Measurements from ENCODE around the gene ACOX3. TPM values are rescaled to one million over a fixed set of nuclear protein-coding genes. Genes with fewer than 3 reads are reported as not detected.

Gene ACOX3
- total and polyA plus RNA-seq, 9 of the 15 experiments (the other 6 are each of a cell fraction or from before 2014, with no cell fraction given) = 0.68 to 7.3 (median 3.7) TPM

- TF ChIP-seq HMG20B (CRISPR knock-in tag; IDR thresholded peaks at IDR 0.05) (no peak), SRSF7 (optimal IDR thresholded peaks at IDR 0.05; ENCODE audit: low read depth, low read length) (no peak), REST (IDR thresholded peaks at IDR 0.05; ENCODE audit: borderline replicate concordance) (peak; percentile 37; the same call in 1 of the 2 replicates), REST (CRISPR knock-in tag; IDR thresholded peaks at IDR 0.05; ENCODE audit: low read depth) (no peak), CTCF (IDR thresholded peaks at IDR 0.05 in 2 of 3, conservative IDR thresholded peaks at IDR 0.05 in 1 of 3; ENCODE audit: insufficient read depth in 2 of 3, low read depth in 1 of 3, low read length in 3 of 3) (peak; percentile 41 to 60 (median 57)), MEF2D (tag; conservative IDR thresholded peaks at IDR 0.05; ENCODE audit: low read depth) (no peak), RAD21 (CRISPR knock-in tag; conservative IDR thresholded peaks at IDR 0.05 in 1 of 2, IDR thresholded peaks at IDR 0.05 in 1 of 2) (peak in 1 of 2 experiments; percentile 65; a peak in 2 of 4 replicates), ZFP36 (IDR thresholded peaks at IDR 0.05; ENCODE audit: low read depth, low read length, partially characterized antibody) (peak; percentile 33), ZNF512 (tag; IDR thresholded peaks at IDR 0.05) (no peak)
- no peak overlapping the region for H3K4me2 ChIP-seq (ENCODE audit: insufficient read depth, low read length)
Measured at GRCh38 chr4:8320386-8320750, 120.2 kb downstream of the ACOX3 start.

More at GRCh38 chr4:8320386-8320750, 120.2 kb downstream of the ACOX3 start:
- H3K9me1 ChIP-seq (ENCODE audit: control insufficient read depth, insufficient read depth, low read length) = no peaks in the 10 kb centered on the region
- no peak overlapping the region for H2AFZ ChIP-seq (ENCODE audit: low read depth, low read length)
- no peaks in the 10 kb centered on the region; the same call in 1 of the 2 replicates for H3K9me3 ChIP-seq (replicated peaks; ENCODE audit: control insufficient read depth, insufficient read depth, low read depth, low read length)
- ATAC-seq (peak; percentile 78), FAIRE-seq (peak; percentile 54), DNase-seq (ENCODE audit: extremely low read depth in 1 of 4, low spot score in 3 of 4) (peak; percentile 24 to 33 (median 28))
- H3K27me3 ChIP-seq (ENCODE audit: control insufficient read depth in 2 of 2, insufficient read depth in 2 of 2, low read length in 2 of 2) = peaks cover 0 to 44% of the 10 kb centered on the region in 2 experiments; a peak in 2 of 5 replicates
- H4K20me1 ChIP-seq (replicated peaks; ENCODE audit: control insufficient read depth, insufficient read depth, low read length) = 0 out of 2 replicates have a peak, but pooled peaks cover 4% of the 10 kb centered on the region
- POLR2A ChIA-PET = interaction anchor here (1.0 to 2.3 kb wide), 2 partner anchors 9 to 12 kb away, joined by 5 to 6 read pairs; no protein-coding TSS in a partner anchor
- no peaks in the 10 kb centered on the region for H3K79me2 ChIP-seq (ENCODE audit: control insufficient read depth, insufficient read depth, low read length)
- in situ Hi-C loops (cut with MboI) (no loop called here), intact Hi-C loops (cut with micrococcal nuclease) (loop anchor here (5.0 kb wide), 1 partner anchor 82 kb away; no protein-coding TSS in a partner anchor)
- no peak overlapping the region for H3K4me3 ChIP-seq
- H3K36me3 ChIP-seq (ENCODE audit: control insufficient read depth, insufficient read depth, low read length) = no peaks in the 10 kb centered on the region
- CTCF ChIA-PET (ENCODE audit: low intra/inter-chr PET ratio) = interaction anchor here (1.5 kb wide), 1 partner anchor 83 kb away, joined by 5 read pairs; no protein-coding TSS in a partner anchor
- no peak overlapping the region for H3K9ac ChIP-seq (ENCODE audit: insufficient read depth in 1 of 2, low read depth in 2 of 2, low read length in 2 of 2)
- H3K4me1 ChIP-seq (replicated peaks in 1 of 2; ENCODE audit: control insufficient read depth in 2 of 2, insufficient read depth in 2 of 2, low read length in 2 of 2) = peaks cover 0 to 16% of the 10 kb centered on the region in 2 experiments; a peak in 2 of 5 replicates
- WGBS (ENCODE audit: insufficient coverage, low coverage, missing lambda C conversion rate) = 14% methylated on average over 2 of the region's 2 CpGs
- H3K27ac ChIP-seq (ENCODE audit: extremely low read depth, low read depth, low read length) = no peak overlapping the region
- BruUV-seq (replicated peaks) = no TSS peak

Measured in K562 (cell line).